Muscle of leg (tissue), 11 donors: ENCODE data around the gene DSCAML1. TPM values are rescaled to one million over a fixed set of nuclear protein-coding genes. Genes with fewer than 3 reads are reported as not detected.

Experiments
- DNase-seq: peaks from one replicate; pipeline ENCODE4 v3.0.0; 2013
- H3K27ac ChIP-seq: one replicate; pipeline ENCODE4 v1.5.1; 2013; ENCODE audit warnings: mild to moderate bottlenecking, low read length, control low read depth
- H3K27me3 ChIP-seq: one replicate; pipeline ENCODE4 v1.6.1; 2013; ENCODE audit warnings: low read length; ENCODE audit not compliant: control insufficient read depth, insufficient read depth
- H3K36me3 ChIP-seq: one replicate; pipeline ENCODE4 v1.6.1; 2013; ENCODE audit warnings: low read length; ENCODE audit not compliant: control insufficient read depth, insufficient read depth
- H3K4me1 ChIP-seq: one replicate; pipeline ENCODE4 v1.6.1; 2013; ENCODE audit warnings: low read length; ENCODE audit not compliant: control insufficient read depth, insufficient read depth
- H3K4me3 ChIP-seq: one replicate; pipeline ENCODE4 v1.5.1; 2013; ENCODE audit warnings: low read length, control low read depth
- H3K9me3 ChIP-seq: replicated peaks from 2 replicates; pipeline ENCODE4 v1.6.1; 2013; ENCODE audit warnings: low read depth, low read length; ENCODE audit not compliant: control insufficient read depth
- WGBS: methylation state at CpG from one replicate; pipeline ENCODE4 v1.1.5; 2013; ENCODE audit warnings: missing lambda C conversion rate; ENCODE audit not compliant: insufficient coverage; 5-methylcytosine and 5-hydroxymethylcytosine counted together
- polyA plus RNA-seq, 8 donors: library from polyadenylated mRNA; unstranded; fragments of 120-200 nt; gene quantifications; one replicate each; pipeline versions ENCODE4 v1.2.1 to v1.2.3, GENCODE V29; 2013; ENCODE audit warnings: inconsistent platforms in 1 of 8, low replicate concordance in 1 of 8; ENCODE audit not compliant: insufficient read length in 8 of 8, insufficient read depth in 1 of 8
- total RNA-seq: library from RNA; stranded (reverse); fragments of 120-200 nt; gene quantifications from one replicate; pipeline ENCODE4 v1.2.4, GENCODE V29; 2013

The DSCAML1 gene
- total and polyA plus RNA-seq, 9 donors, result 0.28 to 0.80 (median 0.60) TPM

DNA sequence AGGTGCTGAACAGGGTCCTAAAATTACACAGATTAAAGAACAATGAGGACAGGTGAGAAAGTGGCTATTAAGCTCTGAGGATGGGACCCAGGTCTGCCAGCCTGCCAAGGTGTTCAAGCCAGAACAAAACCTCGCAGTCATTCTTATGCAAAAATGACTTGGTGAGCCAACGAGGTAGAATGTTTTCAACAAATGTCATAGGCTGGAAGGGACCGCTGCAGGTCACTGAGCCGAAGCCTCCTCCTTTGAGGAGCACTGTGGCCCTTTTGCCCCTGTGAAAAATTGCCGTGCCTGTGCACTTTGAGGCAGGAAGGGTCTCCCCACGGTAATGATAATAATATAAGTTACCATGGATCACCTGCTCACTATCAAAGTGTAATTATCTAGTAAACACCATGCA, 216.2 kb downstream of the DSCAML1 start:
- Histone ChIP-seq H3K36me3 (no peaks in the 10 kb centered on the region), H3K27ac (no peak overlapping the region), H3K9me3 (no peaks in the 10 kb centered on the region), H3K4me1 (peaks cover 4% of the 10 kb centered on the region), H3K27me3 (peaks cover 15% of the 10 kb centered on the region), H3K4me3 (no peak overlapping the region)
- 58% methylated on average over 4 of the region's 6 CpGs for WGBS
- no peak for DNase-seq

DNA sequence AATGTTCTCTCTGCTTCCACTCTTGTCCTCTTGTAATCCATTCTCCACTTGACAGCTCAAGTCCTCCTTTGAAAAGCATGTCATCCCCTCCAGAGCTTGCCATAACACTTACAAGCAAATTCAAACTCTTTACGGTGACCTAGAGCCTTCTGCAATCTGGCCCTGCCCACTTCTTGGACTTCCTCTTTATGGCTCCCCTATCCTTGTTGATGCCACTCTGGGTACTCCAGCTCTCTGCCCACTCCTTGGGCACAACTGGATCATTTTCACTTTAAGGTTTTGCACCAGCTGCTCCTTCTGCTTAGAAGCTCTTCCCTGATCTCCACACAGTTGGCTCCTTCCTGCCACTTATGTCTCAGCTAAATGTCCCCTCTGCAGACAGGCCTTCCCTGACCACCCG, 217.9 kb downstream of the DSCAML1 start:
- Histone ChIP-seq H3K4me3 (no peak overlapping the region), H3K36me3 (no peaks in the 10 kb centered on the region), H3K4me1 (peaks cover 4% of the 10 kb centered on the region), H3K27me3 (peaks cover 11% of the 10 kb centered on the region), H3K27ac (no peak overlapping the region), H3K9me3 (no peaks in the 10 kb centered on the region)
- 78% methylated on average over 1 of the region's 2 CpGs for WGBS
- no peak for DNase-seq

DNA sequence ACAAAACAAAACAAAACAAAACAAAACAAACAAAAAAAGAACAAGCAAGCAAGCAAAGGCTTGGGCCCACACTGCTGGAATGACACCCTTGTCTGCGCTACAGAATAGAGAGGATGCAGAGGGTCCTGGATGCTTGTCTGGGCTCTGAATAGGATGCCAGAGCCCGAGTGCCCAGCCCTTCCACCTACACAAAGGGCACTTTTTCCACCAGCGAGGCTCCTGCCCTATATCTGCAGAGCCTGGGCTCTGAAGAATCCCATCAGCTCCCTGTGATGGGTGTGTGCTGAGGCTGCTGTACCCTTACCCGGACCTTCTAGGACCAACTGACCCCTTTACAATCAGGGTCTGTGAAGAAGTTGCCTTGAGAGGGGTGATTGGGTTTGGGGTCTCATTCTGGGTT, 221.2 kb downstream of the DSCAML1 start:
- Histone ChIP-seq H3K4me1 (no peaks in the 10 kb centered on the region), H3K27ac (no peak overlapping the region), H3K27me3 (peaks cover 8% of the 10 kb centered on the region), H3K9me3 (no peaks in the 10 kb centered on the region), H3K4me3 (no peak overlapping the region), H3K36me3 (no peaks in the 10 kb centered on the region)
- no peak for DNase-seq
- 80% methylated on average over 1 of the region's 4 CpGs for WGBS

DNA sequence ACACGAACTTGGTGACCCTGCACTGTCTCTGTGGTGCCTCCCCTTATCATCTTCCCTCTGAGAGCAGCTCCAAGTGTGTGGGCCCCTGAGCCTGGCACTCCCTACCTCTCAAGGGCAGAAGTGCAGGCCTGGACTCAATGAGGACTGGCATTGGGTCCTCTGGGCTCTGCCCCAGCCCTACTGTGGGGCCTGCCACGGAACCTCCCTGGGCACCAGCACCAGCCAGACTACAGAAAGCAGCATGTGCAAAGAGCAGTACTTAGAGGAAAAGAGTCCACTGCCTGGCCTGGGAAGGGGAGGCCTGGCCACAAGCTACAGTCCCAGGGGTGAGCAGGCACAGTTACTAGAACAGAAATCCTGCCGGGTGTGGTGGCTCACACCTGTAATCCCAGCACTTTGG, 222.5 kb downstream of the DSCAML1 start:
- H3K36me3 ChIP-seq, result no peaks in the 10 kb centered on the region
- DNase-seq, result no peak
- no peak overlapping the region for H3K27ac ChIP-seq
- H3K27me3 ChIP-seq, result peaks cover 8% of the 10 kb centered on the region
- WGBS, result 71% methylated on average over 2 of the region's 3 CpGs
- H3K4me3 ChIP-seq, result no peak overlapping the region
- no peaks in the 10 kb centered on the region for H3K4me1 ChIP-seq
- H3K9me3 ChIP-seq, result no peaks in the 10 kb centered on the region

DNA sequence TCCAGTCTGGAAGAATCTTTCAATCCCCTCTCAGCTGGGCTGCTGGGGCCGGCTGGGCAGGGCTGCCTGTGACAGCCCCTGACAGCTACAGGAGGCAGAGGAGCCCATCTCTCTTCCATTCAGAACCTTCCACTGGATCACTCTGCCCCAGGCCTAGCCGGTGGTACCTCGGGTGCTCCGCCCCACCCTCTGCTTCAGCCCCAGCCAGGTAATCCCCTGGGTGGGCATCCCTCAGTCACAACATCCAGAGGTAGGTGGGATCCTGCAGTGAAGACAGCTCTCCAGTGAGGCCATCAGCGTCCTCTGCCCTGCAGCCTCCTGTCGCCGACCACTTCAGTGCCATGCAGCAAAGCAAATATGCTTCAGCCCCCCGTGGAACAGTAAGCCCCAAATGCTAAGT, 223.7 kb downstream of the DSCAML1 start:
- H3K9me3 ChIP-seq, result no peaks in the 10 kb centered on the region
- no peak for DNase-seq
- 74% methylated on average over 7 of the region's 8 CpGs for WGBS
- peaks cover 6% of the 10 kb centered on the region for H3K27me3 ChIP-seq
- H3K36me3 ChIP-seq, result no peaks in the 10 kb centered on the region
- H3K27ac ChIP-seq, result no peak overlapping the region
- H3K4me1 ChIP-seq, result no peaks in the 10 kb centered on the region
- H3K4me3 ChIP-seq, result no peak overlapping the region

DNA sequence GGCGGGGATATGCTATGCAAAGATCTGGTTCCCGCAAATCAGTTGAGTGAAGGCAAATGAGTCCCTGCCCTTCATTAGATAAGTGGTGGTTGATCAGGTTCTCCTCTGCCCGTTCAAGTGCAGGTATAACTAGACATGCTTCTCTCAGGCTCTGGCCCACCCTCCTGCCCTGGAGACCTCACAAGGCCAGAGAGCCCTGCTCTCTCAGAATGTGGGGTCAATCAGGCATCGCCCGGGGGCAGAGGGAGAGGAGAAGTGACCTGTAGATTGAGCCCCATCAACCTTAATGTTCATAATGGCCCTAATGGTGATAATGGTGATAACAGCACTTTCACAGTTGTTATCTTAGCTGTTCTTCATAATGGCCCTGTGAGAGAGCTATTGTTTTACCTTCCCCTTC, 224.3 kb downstream of the DSCAML1 start:
- Histone ChIP-seq H3K4me1 (no peaks in the 10 kb centered on the region), H3K9me3 (no peaks in the 10 kb centered on the region), H3K4me3 (no peak overlapping the region), H3K36me3 (no peaks in the 10 kb centered on the region), H3K27me3 (peaks cover 6% of the 10 kb centered on the region), H3K27ac (no peak overlapping the region)
- no CpG with 5 or more reads among the region's 5 CpGs for WGBS
- no peak for DNase-seq

DNA sequence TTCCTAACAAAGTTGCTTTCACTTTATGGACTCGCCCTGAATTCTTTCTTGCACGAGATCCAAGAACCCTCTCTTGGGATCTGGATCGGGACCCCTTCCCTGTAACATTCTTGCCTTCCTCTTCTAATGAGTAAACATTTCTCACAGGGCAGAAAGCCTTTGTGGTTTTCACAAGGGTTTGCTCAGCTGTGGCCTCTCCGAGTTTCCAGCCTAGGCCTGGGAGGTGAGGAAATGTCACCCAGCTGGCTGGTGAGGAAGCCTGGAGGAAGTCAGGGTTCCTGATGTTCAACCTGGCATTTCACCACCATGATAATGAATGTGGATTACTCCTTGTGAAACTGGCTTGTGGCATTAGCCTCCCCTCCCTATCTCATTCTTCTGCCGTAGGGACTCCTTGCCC, 224.9 kb downstream of the DSCAML1 start:
- Histone ChIP-seq H3K4me3 (no peak overlapping the region), H3K4me1 (no peaks in the 10 kb centered on the region), H3K36me3 (no peaks in the 10 kb centered on the region), H3K9me3 (no peaks in the 10 kb centered on the region), H3K27me3 (peaks cover 6% of the 10 kb centered on the region), H3K27ac (no peak overlapping the region)
- DNase-seq, result no peak
- WGBS, result 41% methylated on average over 3 of the region's 5 CpGs

DNA sequence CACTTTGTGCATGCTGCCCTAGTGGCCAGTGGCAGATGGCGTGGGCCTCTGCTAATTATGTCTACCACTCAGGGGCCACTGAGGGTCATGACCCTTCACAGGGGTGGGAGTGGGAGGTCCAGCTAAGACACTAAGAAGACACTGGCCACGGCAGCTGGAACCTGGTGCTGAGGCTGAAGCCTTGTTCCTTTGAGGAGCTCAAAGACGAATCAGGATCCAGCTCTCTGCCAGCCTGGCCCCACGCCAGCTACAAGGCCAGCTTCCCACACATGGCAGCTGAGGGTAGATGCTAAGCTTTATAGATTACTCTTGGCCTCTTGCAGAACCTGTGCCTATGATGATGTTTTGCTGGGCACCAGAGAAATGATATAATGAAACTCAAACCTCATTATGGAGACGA, 226.3 kb downstream of the DSCAML1 start:
- H3K36me3 ChIP-seq, result no peaks in the 10 kb centered on the region
- no peaks in the 10 kb centered on the region for H3K9me3 ChIP-seq
- no peak overlapping the region for H3K27ac ChIP-seq
- WGBS, result 67% methylated on average over 1 of the region's 5 CpGs
- H3K27me3 ChIP-seq, result peaks cover 6% of the 10 kb centered on the region
- no peaks in the 10 kb centered on the region for H3K4me1 ChIP-seq
- DNase-seq, result no peak
- H3K4me3 ChIP-seq, result no peak overlapping the region

DNA sequence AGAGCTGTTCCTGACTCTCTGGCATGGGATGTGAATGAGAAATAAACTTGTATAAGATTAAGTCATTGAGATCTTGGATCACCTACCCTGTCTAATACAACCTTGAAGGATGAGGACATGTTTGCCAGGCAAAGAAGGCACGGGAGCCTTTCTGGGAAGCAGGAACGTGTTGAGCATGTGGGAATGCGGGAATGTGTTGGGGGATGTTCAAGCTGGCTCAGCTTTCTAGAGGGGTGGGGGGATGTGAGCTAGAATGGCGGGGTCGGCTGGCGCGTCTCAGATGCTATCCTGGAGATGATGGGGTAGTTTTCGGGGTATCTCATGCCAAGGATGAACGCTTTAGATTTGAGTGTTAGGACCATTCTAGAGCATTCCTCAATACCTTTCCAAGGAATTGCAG, 227.1 kb downstream of the DSCAML1 start:
- H3K27ac ChIP-seq, result no peak overlapping the region
- peaks cover 6% of the 10 kb centered on the region for H3K27me3 ChIP-seq
- no peaks in the 10 kb centered on the region for H3K9me3 ChIP-seq
- H3K4me3 ChIP-seq, result no peak overlapping the region
- H3K4me1 ChIP-seq, result no peaks in the 10 kb centered on the region
- no peak for DNase-seq
- no peaks in the 10 kb centered on the region for H3K36me3 ChIP-seq
- WGBS, result 63% methylated on average over 3 of the region's 9 CpGs

DNA sequence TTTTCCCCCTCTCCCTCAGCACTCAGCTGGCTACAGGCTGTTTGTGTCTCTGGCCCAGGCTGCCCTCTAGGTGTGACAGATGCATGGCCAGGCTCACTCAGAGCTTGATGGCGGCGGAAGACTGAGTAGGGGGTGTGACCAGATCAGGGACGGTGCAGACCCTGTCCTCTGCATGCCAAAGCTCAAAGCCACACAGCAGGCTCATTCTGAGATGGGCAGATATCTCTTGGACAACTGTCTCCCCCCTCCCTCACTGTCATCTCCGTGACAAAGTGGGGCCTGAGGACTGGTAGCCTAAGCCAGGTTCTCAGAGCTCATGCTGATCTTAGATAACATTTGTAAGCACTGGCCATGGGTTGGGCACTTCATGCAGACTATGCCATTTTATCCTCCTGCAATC, 231.3 kb downstream of the DSCAML1 start:
- no peaks in the 10 kb centered on the region for H3K4me1 ChIP-seq
- 13% methylated on average over 1 of the region's 4 CpGs for WGBS
- no peak for DNase-seq
- H3K4me3 ChIP-seq, result no peak overlapping the region
- no peaks in the 10 kb centered on the region for H3K9me3 ChIP-seq
- H3K27me3 ChIP-seq, result peaks cover 8% of the 10 kb centered on the region
- no peaks in the 10 kb centered on the region for H3K36me3 ChIP-seq
- H3K27ac ChIP-seq, result no peak overlapping the region

DNA sequence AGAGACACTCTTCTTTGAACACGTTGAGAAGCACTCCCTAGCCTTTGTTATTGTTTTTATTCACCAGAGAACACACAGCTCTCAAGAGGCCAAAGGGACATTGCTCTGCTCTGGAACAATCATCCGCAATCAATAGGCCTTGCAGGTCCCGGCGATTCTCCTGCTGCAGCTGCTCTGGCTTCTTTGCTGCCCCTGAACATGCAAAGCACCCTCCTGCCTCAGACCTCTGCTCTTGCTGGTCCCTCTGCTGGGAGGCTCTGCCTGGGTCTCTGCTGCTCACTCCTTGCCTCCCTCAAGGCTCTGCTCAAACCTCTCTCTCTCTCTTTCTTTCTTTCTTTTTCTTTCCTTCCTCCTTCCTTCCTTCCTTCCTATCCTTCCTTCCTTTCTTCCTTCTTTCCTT, 232.7 kb downstream of the DSCAML1 start:
- Histone ChIP-seq H3K27me3 (peaks cover 9% of the 10 kb centered on the region), H3K36me3 (no peaks in the 10 kb centered on the region), H3K9me3 (no peaks in the 10 kb centered on the region), H3K4me3 (no peak overlapping the region), H3K4me1 (no peaks in the 10 kb centered on the region), H3K27ac (no peak overlapping the region)
- WGBS, result 52% methylated on average over 4 of the region's 4 CpGs
- no peak for DNase-seq
